HG03565 (cell line): ENCODE data around the gene SLC24A4.

Experiments used
- ATAC-seq: cut with Tn5 transposase; IDR thresholded peaks from one replicate; pipeline ENCODE4 v1.9.1; 2021; ENCODE audit warnings: mild to moderate bottlenecking, moderate library complexity; ENCODE audit not compliant: unreplicated experiment

Gene SLC24A4

DNA sequence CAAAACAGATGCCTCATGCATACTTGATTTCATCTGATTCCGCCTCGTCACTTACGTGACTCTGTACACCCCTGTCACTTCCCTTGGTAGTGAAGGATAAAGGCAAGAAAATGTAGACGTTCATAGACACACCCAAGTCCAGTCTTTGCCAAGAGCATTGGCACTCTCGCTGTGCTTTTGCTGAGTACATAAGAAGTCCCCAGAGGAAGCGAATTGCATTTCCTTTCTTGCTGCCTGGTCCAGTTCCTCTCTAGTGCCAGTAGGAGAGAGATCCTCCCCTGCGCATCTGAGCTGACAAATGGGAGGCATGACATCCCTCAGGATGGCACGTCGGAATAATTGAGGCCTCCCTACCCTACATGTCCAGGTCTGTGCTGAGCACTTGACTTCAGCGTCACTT lies 169.3 kb downstream of the SLC24A4 start:
- no peak for ATAC-seq

- ATAC-seq = no peak
Observed at GRCh38 chr14:92493024-92493423, 170.1 kb downstream of the SLC24A4 start.

DNA sequence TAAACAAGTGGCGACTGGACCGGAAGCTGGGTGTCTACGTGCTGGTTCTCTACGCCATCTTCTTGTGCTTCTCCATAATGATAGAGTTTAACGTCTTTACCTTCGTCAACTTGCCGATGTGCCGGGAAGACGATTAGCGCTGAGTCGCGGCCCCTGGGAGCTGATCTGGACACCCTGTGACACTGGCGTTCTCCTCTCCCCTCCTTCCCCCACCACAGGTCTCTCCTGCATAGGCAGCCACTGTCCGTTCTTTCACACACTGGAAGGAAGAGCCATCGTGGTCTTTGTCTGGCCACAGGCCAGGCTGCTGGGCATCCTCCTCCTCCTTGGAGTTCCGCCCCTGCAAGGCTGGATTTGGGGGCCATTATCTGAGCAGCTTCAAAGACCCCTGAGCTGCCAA lies 170.5 kb downstream of the SLC24A4 start:
- no peak for ATAC-seq

DNA sequence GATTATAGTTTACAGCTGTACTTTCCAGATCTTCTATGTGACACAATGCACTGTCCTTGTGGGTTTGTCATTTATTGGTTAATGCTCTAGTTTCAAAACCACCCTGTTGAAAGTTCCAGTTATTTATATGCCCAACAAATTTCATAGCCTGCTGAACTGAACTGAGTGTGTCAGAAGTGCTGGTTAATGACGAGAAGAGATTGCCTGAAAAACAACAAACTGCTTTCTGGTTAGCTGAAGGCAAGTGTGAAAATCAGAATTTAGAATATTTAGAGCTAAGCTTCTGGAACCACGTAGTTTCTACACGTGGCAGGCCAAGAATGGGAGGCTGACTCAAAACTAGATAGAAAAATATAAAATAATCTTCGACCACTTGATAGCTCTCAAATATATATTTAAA lies 171.5 kb downstream of the SLC24A4 start:
- ATAC-seq = no peak

DNA sequence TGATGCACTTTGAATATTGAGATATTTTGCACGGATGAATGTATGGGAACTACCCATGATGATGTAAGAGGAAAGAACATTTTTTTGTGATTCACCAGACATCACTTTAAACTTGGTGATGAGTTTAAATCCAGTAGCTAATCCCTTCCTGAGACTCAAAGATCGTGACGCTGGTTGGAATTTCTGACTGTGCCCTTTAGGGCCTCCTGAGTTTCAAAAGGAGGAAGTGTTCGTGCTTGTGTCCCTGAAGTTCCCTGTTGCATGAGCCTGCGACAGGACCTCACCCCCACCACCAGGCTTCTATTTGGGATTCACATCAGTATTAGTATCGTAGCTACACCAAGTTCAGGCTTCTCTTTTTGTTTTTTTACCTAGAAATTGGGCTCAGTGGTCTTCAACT lies 172.1 kb downstream of the SLC24A4 start:
- ATAC-seq = no peak

- ATAC-seq = no peak
Observed at GRCh38 chr14:92496191-92496857, 173.4 kb downstream of the SLC24A4 start.

GRCh38 chr14:92497391-92497790 lies 174.4 kb downstream of the SLC24A4 start:
- ATAC-seq = no peak

DNA sequence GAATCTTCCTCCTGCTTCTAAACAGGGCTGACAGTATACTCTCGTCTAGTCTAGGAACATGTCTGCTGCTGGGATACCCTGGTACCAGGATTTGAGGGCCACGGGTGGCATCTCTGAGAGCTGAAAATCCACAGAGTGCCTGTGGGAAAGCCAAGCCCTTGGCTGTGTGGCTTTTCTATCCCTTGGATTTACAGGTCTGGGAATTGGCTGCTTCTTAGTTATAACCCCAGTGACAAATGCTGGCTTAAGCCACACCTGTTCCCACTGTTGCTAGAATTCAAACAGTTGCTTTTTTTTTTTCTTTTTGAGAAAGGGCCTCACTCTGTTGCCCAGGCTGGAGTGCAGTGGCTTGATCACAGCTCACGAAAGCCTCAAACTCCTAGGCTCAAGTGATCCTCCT lies 176.3 kb downstream of the SLC24A4 start:
- no peak for ATAC-seq

GRCh38 chr14:92500491-92500941 lies 177.6 kb downstream of the SLC24A4 start:
- no peak for ATAC-seq

DNA sequence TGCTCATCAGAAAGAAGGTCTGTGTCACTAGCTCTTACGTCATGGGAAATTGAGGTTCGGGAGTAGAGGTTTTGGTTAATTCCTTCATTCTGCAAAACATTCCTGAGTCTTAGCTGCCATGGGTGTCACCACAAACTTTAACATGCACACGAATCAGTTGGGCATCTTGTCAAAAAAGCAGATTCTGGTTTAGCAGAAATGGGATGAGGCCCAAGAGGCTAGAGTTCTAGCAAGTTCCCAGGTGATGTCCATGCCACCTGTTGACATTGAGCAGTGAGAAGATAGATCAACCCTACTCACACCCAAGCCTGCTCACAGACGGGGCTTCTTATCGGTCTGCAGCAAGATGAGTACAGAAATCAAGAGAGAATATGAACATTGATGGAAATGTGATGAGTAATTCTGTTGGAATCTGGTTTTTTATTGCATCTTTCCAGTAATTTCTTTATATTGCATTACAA lies 179.0 kb downstream of the SLC24A4 start:
- no peak for ATAC-seq

- ATAC-seq = no peak
Observed at GRCh38 chr14:92502541-92503286, 179.7 kb downstream of the SLC24A4 start.

GRCh38 chr14:92503756-92504491 lies 181.0 kb downstream of the SLC24A4 start:
- no peak for ATAC-seq

DNA sequence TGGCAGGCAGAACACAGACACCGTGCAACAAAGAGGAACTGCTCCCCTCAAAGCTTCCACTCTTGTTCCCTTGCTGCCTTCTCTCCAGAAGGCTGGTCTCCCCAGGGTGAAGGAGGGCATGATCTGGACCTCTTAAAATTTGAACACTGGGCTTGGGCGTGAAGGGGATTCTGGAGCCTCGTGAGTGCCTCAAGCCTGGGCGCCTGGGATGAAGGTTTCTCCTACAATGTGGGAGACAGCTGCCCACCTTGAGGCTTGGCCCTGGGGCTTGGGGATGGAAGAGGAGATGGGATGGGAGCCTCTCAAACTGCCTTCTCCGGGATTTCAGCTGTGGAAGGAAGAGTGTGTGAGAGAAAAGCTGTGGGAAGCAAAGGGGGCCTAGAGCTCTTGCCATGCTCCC lies 182.9 kb downstream of the SLC24A4 start:
- no peak for ATAC-seq

GRCh38 chr14:92506231-92506630 lies 183.3 kb downstream of the SLC24A4 start:
- no peak for ATAC-seq

DNA sequence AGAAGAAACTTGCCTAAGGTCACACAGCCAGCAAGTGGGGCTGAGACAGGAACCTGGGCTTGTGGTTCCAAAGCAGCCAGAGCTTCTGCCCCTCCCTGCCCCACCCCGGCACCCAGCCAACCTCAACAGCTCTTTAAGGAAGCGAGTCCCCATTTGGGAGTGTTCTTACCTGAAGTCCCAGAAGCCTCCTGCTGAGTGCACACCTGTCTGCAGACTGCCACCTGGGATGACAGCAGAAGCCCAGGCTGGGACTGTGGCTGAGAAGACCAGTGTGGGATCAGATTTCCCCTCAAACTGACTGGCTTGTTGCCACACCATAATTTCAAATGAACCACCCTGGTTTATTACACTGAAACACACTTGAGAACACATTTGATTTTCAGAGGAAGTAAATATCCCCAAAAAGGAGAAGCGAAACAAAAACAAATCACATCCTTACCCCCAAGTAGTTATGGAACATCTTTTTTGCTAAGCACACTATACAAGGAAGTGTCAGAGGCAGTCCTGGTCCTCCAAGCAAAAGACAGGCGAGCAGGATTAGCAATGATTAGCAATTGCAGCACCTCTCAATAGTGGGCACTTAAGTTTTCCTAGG lies 184.3 kb downstream of the SLC24A4 start:
- no peak for ATAC-seq

DNA sequence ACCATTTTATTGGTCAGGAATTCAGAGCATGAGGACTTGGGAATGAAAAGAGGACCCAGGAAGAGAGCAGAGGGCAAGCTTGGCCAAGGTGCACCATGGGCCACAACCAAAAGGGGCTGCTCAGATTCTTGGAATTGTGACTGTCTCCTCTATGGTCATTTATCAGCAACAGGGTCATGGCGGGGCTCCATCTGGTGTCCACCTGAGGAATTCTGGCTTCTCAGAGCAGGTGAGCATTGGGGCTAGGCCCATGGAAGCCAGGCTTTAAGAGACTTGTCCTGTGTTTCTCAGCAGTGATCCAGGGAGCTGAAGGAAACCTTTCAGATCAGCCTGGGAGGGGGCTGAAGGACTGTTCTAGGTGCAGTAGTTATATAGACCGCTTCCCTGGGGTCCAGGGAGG lies 188.0 kb downstream of the SLC24A4 start:
- no peak for ATAC-seq

GRCh38 chr14:92511453-92512238 lies 188.7 kb downstream of the SLC24A4 start:
- no peak for ATAC-seq

DNA sequence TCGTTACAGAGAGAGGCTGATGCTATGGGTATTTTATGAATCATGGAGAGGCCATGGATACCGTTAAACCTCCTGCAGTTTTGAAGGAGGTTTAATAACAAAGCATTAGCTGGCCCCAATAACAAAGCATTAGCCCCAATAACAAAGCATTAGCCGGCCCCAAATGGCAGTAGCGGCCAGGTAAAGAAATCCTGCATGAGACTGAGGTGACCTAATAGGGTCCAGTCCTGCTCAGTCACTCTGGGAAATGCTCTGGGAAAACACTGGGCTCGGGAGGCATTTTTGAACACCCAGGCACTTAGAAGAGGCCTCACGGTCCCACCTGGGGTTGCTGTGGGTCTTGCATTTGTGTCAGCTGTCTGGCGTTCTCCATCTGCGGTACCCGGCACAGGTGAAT lies 189.8 kb downstream of the SLC24A4 start:
- no peak for ATAC-seq

GRCh38 chr14:92513204-92513965 lies 190.4 kb downstream of the SLC24A4 start, which contains the start of gene RIN3:
Gene RIN3 (plus strand): TSS chr14:92513781. CDS start chr14:92513933, 152 bp downstream.
- ATAC-seq = peak; percentile 53
